HG02840 (cell line): ENCODE measurements around the gene DCTN4.
"Not testable (repeated sequence)": the region's sequence is repeated elsewhere in the genome, so short reads cannot be mapped to it uniquely, and the experiment has no call there.

Experiments
- ATAC-seq: cut with Tn5 transposase; IDR thresholded peaks from one replicate; pipeline ENCODE4 v1.9.1; 2021; ENCODE audit warnings: mild to moderate bottlenecking, moderate library complexity, moderate number of reproducible peaks; ENCODE audit not compliant: unreplicated experiment, low FRiP score

Gene DCTN4

DNA sequence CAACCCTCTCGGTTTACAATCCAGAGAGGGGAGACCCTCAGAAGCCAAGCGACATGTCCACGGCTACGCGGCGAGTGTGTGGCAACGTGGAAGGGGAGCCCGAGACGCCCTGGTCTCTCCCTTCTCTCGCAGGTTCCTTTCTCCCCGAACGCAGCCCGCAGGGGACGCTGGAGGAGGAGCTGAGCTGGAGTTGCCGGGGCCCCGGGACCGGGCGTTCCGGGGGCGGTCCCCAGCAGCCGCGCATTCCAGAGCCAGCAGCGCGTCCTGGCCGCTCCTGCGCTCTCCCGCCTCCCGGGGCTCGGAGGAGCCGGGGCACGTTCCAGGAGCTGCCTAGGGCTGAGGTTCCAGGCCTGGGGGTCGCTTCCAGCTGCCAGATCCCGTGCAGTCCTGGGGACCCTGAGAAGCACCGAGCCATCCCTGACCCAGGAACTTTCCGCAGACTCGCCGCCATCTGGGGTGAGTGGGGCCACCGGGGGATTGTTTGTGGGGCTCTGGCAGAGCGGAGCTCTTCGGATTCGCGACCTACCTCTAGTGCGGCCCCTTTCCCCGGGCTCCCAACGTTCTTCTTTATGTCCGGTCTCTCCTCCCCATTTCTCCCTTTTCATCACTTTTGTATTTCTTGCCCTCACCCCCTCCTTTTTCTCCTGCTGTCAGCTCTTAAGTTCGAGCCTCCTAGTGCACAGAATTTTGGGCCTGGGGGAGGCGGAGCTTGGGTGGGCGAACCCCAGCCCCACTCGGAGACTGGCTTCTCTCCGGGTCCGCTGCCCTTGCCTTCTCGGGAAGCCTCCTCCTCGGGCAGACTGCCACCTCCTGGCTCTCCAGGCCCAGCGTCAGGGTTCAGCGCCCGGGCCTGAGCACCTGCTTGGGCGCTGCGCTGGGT lies 19.9 kb upstream of the DCTN4 start, which contains the start of gene SMIM3:
SMIM3 (plus strand) TSS at position 241 of the 880 bp plus-strand sequence. CDS start 16,684 bp downstream, outside the sequence.
- ATAC-seq: no peak

DNA sequence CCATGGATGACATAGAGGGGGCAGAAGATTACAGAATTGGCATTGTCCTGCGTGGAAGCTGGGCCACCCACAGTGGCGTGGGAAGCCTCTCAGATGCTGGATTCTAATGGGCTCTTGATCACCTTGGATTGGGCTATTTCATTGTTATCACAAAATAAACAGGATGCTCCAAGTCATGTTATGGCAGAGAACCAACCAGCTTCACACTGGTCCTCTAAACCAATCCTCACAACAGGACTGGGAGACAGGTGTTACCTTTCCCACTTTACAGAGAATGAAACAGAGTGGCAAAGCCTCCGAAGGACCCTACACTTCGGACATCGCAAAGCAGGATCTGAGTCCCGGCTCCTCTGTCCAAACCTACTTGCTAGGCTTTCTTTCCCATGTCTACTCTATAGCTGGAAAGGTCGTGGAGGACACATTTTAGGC lies 19.3 kb upstream of the DCTN4 start:
- ATAC-seq: no peak

DNA sequence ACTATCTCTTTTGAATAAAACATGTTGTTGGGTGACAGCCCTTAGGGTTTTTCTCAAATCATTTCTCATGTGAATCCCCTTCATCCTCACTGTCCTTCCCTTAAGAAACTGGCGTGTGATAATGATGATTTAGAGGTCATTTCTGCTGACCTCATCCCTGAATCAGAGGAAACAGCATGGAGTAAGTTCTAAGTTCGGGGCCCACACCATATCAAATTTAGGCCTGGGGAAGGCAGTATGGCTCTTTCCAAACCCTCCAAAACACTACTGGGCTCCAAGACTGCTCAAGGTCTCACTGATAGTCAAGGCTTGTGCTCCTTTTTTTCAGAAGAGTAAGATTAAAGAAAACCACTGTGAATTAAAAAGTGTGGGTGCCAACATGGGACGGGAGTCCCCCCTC lies 18.9 kb upstream of the DCTN4 start:
- no peak for ATAC-seq

DNA sequence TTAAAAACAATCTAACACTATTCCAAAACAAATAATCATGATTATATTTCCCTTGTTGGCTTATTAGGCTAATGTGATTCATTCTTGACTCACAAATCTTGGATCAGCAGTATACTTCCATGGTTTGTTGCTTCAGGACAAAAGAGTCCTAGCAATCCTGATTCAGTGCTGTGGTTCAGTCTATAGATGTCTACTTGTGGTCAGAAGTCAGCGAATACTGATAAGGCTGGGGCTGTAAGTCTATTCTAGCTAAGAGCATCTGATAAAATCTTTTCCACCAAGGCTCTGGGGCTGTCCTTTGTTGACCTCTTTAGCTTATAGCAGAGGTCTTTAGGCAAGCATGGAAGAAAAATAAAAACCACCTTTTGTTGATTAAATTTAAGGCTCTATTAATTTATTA lies 15.3 kb upstream of the DCTN4 start:
- ATAC-seq: no peak

DNA sequence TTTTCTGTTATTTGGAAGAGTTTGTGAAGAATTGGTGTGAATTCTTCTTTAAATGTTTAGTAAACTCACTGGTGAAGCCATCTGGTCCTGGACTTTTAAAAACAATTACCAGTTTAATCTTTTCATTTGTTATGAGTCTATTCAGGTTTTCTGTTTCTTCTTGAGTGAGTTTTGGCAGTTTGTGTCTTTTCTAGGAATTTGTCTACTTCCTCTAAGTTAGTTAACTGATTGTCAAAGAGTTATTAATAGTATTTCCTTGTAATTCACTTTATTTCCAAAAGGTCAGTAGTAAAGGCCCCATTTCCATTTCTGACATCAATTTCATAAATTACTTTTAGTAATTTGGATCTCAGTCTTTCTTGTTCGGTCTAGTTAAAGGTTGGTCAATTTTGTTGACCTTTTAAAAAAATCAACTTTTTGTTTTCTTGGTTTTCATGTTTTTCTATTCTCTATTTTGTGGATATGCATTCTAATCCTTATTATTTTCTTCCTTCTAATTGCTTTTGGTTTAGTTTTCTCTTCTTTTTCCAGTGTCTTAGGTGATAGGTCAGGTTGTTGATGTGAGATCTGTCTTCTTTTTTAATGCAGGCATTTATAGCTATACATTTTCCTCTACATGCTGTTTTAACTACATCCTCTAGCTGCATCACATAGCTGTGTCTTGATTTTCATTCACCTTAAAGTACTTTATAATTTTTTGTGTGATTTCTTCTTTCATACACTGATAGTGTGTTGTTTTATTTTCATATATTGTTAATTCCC lies 12.4 kb upstream of the DCTN4 start:
- ATAC-seq: no peak

DNA sequence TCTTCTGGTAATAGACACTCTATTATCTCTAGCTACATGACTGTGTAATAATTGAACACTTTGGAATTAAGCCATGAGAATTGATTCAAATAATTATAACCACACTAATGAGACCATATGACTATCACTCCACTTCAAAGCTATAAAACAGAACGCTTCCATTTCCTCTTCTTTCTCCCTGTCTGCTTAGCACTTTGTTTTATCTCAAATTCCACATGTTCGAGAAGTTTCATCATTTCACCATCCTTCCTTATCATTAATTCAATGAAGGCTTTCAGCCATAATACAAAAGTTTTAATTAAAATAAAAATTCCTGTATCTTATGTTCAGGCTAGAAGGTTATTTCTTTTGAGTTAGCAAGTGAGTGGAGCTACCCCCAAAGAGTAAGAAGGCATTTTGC lies 7.4 kb upstream of the DCTN4 start:
- no peak for ATAC-seq

DNA sequence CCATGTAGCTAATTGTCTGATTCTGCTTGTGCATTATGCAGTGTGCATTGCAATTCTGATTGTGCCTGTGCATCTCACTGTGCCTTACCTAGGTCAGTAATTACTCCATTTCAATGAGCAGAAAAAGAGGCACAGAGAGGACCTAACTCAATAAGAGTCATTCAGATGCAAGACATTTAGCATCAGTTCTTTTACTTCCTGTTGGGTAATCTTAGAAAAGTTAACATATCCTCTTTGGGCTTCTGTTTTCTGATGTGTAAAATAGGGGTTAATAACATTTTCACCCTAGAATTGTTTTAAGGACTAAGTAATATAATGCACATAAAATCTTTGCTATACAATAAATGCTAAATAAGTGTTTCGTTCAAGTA lies 7.0 kb upstream of the DCTN4 start:
- no peak for ATAC-seq

DNA sequence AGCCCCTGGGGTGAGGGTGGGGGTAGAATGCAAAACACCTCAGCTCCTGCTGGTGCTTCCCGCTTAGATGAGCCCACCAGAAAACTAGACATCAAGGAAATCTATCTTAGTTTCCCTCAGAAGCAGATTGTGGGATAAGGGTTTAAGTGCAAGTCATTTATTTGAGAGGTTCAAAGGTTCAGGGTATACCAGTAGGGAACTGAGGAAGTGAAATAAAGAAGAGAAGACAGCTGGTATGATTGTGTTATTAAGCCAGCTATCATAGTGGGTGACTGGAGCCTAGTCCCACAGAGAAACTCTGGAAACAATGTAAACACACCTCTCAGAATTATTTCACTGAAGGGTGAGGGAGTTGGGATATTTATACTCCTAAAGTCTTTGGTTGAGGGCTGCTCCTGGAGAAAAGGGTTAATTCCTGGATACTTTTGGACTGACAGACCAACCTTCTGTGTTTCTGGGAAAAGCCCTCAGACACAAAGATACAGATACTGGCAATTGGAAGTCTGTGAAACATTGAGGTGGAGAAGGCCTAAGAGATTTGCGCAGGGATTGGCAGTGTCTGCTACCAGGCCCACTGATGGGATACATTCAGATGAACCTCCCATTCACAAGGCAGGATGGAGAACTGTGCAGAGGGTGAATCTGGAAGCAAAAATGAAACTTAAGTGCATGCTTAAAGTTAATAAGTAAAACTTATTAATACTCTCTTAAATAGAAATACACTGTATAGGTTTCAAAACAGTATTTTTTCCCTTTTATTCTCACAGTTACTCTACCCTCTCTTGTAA lies 6.4 kb upstream of the DCTN4 start:
- ATAC-seq: no peak

DNA sequence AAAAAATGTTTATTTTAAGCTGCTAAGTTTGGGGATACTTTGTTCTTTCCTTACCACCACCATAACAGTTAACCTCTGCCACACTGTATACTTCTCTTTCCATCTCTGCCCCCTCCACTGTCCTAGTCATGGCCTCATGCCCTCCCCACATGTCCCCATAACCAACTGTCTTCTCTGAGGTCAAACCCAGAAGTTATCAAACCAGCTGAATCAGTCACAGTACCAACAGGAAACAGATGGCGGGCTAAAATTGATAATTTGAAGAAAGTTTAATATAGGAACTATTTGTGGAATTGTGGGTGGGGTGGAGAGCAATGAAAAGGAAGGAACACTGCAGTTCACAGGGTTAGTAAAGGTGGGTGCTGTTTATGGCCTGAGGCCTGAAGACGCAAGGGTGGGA lies 5.7 kb upstream of the DCTN4 start:
- ATAC-seq: no peak

DNA sequence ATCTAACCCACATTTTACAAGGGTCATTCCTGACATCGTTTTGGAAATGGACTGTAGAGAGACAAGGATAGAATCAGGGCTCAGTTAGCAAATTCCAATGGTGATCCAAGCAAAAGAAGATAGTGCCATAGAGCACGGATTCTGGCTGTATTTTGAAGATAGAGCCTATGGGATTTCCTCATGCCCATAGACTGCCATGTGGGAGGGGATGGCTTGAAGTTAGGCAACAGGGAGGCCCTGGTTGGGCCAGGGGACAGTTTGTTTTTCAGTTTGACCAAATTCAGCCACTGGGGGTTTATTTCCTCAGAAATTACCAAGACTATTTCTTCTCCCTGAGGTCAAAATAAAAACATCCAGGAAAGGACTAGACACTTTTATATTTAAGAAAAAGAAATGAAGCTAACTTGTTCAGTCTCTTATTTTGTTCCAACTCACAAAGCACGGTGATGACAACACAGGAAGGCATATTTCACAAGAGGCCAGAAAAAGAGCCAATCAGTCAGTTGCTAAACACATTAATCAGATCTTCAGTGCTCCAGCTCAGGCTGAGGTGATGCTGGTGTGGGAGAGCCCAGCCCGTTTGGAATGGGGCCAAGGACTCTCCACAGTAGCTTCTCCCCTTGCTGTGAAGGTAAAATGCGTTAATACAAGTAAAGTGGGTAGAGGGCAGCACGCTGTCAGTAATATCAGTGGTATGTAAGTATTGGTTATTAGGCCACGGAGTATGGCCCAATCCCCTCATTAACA lies 4.4 kb upstream of the DCTN4 start:
- ATAC-seq: no peak

DNA sequence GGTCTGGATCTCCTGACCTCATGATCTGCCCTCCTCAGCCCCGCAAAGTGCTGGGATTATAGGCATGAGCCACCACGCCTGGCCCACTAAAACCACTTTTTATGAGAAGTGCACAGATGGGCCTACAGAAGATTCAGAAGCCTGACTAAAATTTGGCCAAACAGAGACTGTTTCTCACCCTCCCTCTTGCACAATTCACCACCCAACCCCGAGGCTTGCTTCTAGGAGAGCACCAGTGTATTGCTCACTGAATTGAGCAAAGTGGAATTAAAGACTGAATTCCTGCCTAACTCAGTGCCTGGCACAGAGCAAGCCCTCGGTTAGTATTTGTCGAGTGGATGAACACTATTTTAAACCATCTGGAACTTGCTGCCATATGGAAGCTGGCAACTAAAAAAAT lies 3.4 kb upstream of the DCTN4 start:
- ATAC-seq: no peak

DNA sequence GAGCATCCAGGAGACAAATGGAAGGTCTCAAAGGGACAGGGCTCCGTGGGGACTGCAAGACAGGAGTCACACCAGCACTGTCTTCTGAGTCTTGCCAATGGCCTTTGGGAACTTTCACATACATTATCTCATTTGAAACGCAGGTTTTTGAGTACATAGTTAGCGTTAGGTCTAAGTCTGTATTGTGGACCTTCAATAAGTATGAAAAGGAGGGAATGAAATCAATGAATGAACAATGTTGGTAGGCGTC lies 442 bp upstream of the DCTN4 start:
- no peak for ATAC-seq

DNA sequence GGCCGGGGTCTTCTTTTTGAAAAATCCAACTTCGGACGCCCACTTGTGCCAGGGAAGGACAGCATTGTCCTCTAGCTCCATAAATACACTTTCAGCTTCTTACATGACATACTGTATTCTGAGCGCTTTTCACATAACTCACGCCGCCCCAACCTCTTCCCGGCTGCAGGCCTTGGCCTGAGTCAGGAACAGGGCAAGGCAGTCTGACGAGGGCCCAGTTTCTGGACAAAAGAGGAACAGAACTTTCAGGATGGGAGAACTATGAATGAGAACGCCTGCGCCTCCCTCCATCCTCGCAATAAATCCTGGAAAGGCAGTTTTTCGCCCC lies 650 bp downstream of the DCTN4 start:
- ATAC-seq: peak; percentile 15

DNA sequence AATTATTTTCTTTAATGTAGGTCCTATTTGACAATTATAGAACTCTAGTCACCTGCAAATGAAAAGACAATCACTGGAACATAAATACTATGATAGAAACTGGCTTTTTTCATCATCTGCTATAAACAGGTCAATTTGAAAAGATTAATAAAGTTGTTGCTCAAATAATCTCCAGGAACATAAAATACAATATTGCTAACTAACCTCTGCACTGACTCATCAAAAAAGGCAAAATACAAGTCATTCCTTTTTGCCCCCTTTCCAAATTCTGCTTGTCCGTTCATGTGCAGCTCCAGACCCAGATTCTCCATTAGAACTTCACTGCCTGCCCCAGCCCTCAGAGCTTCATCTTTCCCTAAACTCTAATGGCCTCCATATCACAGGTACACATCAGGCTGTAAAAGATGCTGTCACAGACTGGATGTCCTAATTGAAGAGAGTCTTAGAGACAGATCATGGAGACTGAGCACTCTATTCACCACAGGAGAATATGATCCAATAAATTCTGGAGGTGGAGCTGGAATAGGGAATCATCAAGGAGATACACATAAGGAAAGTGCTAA lies 1.6 kb downstream of the DCTN4 start:
- no peak for ATAC-seq

DNA sequence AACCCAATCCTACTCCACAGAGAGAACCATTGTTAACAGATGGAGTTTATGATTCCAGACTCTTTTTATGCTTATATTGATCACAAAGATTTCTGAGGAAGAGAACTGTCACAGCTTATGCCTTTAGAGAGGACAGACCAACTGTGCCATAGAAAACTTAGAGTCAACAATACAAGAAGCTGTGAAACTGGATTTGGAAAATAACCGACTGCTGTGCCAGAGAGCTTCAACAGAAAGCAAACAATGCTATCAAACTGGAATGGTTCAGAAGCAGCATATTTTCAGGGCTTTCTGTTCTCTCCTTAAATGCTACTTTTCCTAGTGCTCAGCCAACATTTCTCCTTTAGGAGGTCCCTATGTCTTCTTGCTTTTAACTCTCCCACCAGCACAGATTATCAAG lies 5.0 kb downstream of the DCTN4 start:
- no peak for ATAC-seq

DNA sequence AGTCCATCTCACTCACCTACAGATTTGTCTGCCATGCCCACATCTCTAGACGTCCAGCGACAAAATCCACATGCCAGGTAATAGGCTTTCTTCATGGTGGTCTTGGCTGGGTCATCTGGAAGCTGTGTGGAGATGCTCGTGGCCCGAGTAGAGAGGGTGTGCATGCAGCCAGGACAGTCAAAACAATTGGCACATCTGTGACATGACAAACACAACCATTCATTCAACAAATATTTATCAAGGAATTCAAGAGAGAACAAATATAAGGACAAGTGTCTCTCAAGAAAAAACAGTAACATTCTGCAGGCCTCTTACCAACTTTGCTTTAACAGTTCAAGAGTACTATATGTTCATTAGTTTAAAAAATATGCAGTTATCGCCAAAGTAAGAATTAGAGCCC lies 5.4 kb downstream of the DCTN4 start:
- no peak for ATAC-seq

DNA sequence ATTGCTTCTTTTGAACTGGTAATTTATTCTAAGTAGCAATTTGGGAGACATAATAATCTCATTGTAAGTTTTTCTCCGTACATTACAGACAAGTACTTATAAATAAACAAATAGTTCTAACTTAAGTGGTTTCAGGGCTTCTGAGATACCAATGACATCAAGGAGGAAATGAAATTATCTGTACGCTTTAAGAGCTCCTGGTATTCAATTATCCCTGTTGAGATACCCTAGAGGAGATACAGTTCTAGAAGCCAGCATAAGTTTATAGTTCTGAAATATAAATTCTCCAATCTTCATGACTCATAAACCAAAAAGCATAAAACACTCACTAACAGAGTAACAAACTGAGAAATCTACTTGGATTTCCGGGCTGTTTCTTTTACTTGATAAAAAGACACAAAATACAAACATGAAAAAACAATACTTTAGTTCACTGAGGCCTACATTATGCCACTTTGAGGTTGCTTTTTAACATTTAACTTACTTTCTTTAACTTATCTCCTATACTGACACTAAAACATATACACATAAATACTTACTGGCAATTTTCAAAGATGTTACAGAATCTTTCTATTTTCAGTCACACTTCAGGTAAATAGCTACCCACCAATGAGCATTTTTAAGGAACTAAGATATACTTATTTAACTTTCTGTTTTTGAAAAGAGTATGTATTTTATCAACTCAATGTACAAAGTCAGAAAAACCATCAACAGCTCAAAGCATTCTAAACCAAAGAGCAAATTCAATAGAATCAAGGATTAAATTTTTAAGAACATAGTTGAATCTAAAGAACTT lies 7.5 kb downstream of the DCTN4 start:
- no peak for ATAC-seq

DNA sequence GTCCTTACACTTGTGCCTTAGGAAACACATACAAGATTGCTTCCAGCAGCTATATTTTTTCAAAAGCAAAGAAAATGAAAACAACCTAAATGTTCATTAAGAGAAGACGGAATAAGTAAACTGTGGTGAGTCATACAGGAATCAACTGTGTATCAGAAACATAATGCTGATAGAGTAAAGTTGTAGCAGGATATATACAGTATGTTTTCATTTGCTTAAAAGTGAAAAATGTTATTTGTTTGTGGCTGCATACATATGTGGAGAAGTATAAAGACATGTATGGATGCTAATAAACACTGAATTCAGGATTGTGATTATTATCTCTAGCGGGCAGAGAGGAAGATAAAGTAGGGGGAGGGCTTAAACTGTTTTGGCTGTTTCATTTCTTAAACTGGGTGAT lies 8.3 kb downstream of the DCTN4 start:
- ATAC-seq: no peak

DNA sequence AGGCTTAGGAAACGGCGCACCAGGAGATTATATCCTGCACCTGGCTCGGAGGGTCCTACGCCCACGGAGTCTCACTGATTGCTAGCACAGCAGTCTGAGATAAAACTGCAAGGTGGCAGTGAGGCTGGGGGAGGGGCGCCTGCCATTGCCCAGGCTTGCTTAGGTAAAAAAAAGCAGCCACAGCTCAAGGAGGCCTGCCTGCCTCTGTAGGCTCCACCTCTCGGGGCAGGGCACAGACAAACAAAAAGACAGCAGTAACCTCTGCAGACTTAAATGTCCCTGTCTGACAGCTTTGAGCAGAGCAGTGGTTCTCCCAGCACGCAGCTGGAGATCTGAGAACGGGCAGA lies 15.7 kb downstream of the DCTN4 start:
- not testable (repeated sequence) for ATAC-seq
